OCI-LY3 (cell line): Measurements from ENCODE around the gene PSG7.
"Not testable (repeated sequence)": the region's sequence is repeated elsewhere in the genome, so short reads cannot be mapped to it uniquely, and the experiment has no call there.

ENCODE experiments used
- H2AFZ ChIP-seq: fragments of 200-600, 300-600 bp; shearing (Covaris generic); 2 replicates; pipeline ENCODE4 v1.6.0; 2014; ENCODE audit warnings: antibody characterized with exemption, low read depth, low read length
- H3K27ac ChIP-seq: fragments of 200-600, 300-600 bp; sonication (generic); 2 replicates; pipeline ENCODE4 v1.5.1; 2014; ENCODE audit warnings: mild to moderate bottlenecking, low read length, moderate library complexity, mixed read lengths
- H3K27me3 ChIP-seq: fragments of 200-600, 300-600 bp; sonication (generic); 2 replicates; pipeline ENCODE4 v1.6.1; 2014; ENCODE audit warnings: low read depth, low read length, mixed read lengths
- H3K36me3 ChIP-seq: fragments of 200-600, 300-600 bp; sonication (generic); replicated peaks from 2 replicates; pipeline ENCODE3; 2014; ENCODE audit warnings: low read depth, low read length, mixed read lengths
- H3K4me1 ChIP-seq: fragments of 300-600, 200-600 bp; sonication (generic); 2 replicates; pipeline ENCODE4 v1.6.1; 2014; ENCODE audit warnings: low read length, mixed read lengths
- H3K4me2 ChIP-seq: fragments of 200-600, 300-600 bp; sonication (generic); 2 replicates; pipeline ENCODE4 v1.6.1; 2014; ENCODE audit warnings: low read length, mixed read lengths
- H3K4me3 ChIP-seq: fragments of 300-600, 200-600 bp; sonication (generic); 2 replicates; pipeline ENCODE4 v1.5.1; 2014; ENCODE audit warnings: antibody characterized with exemption, mild to moderate bottlenecking, low read length, moderate library complexity
- H3K79me2 ChIP-seq: fragments of 300-600, 200-600 bp; shearing (Covaris generic); 2 replicates; pipeline ENCODE4 v1.6.1; 2014; ENCODE audit warnings: mild to moderate bottlenecking, low read length, mixed read lengths
- H3K9ac ChIP-seq: fragments of 300-600, 200-600 bp; shearing (Covaris generic); 2 replicates; pipeline ENCODE4 v1.6.0; 2014; ENCODE audit warnings: mild to moderate bottlenecking, low read length, moderate library complexity
- H3K9me3 ChIP-seq: fragments of 200-600, 300-600 bp; shearing (Covaris generic); 2 replicates; pipeline ENCODE4 v1.6.1; 2014; ENCODE audit warnings: low read length, mixed read lengths; ENCODE audit not compliant: insufficient read depth
- H4K20me1 ChIP-seq: fragments of 200-600, 300-600 bp; sonication (generic); 2 replicates; pipeline ENCODE4 v1.6.1; 2016; ENCODE audit warnings: low read length, mixed read lengths; ENCODE audit not compliant: insufficient read depth
- CTCF ChIP-seq: fragments of 200-600, 300-600 bp; sonication (generic); IDR thresholded peaks from 2 replicates; pipeline ENCODE4 v1.5.1; 2014; ENCODE audit warnings: antibody characterized with exemption, low read length, low read depth
- EZH2phosphoT487 ChIP-seq: fragments of 200-600 bp; shearing (Covaris generic); IDR thresholded peaks from 2 replicates; pipeline ENCODE4 v1.6.1; 2018; ENCODE audit warnings: antibody characterized with exemption, mixed run types, low read depth

PSG7 gene

DNA sequence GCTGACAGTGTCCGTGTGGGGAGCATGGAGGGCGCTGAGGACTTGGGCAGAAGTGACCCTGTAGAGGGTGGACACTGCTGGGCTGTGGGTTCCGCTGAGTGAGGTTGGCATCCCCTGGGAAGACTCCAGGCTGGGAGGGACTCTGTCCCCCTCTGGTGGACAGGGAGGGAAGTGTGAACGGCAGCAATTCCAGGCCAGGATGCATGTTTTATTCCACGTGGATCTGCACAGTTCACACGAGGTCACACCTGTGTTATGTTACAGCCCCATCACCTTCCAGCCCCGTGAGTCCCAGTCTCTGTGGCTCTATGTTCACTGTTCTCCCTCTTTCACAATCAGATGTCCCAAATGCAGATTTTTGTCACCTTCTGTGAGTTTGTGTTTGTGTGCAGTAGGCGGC lies 55.7 kb downstream of the PSG7 start:
- not testable (repeated sequence) for H3K27ac ChIP-seq, H4K20me1 ChIP-seq, H3K27me3 ChIP-seq, H3K4me2 ChIP-seq, H3K79me2 ChIP-seq, H2AFZ ChIP-seq, H3K4me1 ChIP-seq, H3K9me3 ChIP-seq, H3K4me3 ChIP-seq, H3K36me3 ChIP-seq, H3K9ac ChIP-seq
- peak; percentile 37 for TF ChIP-seq CTCF

- not testable (repeated sequence) for H3K79me2 ChIP-seq, H3K36me3 ChIP-seq, H3K4me1 ChIP-seq, H4K20me1 ChIP-seq, H3K9me3 ChIP-seq, H3K27ac ChIP-seq, H2AFZ ChIP-seq, H3K4me2 ChIP-seq, H3K4me3 ChIP-seq, H3K27me3 ChIP-seq, H3K9ac ChIP-seq
Measured at GRCh38 chr19:42880621-42881020, 56.4 kb downstream of the PSG7 start.

GRCh38 chr19:42879613-42880012 lies 57.4 kb downstream of the PSG7 start, which contains the start of gene PSG1:
Gene PSG1, minus strand, starts transcription at chr19:42879713. Its CDS starts 132 bp downstream, at chr19:42879581.
- Histone ChIP-seq H2AFZ (no peak within 1 kb of the TSS), H3K36me3 (no peaks in the 10 kb centered on the region), H3K9me3 (no peaks in the 10 kb centered on the region), H3K4me3 (no peak within 1 kb of the TSS), H3K79me2 (no peaks in the 10 kb centered on the region), H4K20me1 (no peaks in the 10 kb centered on the region), H3K4me1 (no peaks in the 10 kb centered on the region), H3K4me2 (no peak within 1 kb of the TSS), H3K27ac (no peak within 1 kb of the TSS), H3K9ac (no peak within 1 kb of the TSS), H3K27me3 (peaks cover 10% of the 10 kb centered on the region; the same call in 1 of the 2 replicates)
- no peak for TF ChIP-seq CTCF
- no peak for TF ChIP-seq EZH2phosphoT487

DNA sequence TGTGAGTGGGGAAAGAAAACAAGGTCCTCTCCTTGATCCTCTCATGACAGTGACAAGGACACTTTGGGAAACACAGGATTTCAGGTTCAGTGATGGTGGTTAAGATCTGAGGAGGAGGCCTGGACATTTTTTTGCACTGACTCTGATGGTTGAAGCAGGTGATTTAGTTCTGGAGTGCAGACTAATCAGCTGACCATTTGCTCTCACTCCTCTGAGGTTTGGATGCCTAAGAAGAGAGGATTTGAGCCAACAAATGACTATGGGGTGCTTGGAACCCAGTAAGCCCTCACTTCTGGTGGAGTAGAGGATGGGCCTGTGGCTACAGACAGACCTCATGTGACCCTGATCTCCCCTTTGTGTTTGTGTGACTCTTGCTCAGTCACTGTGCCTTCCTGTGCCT lies 60.4 kb downstream of the PSG7 start:
- H3K4me2 ChIP-seq, H2AFZ ChIP-seq, H4K20me1 ChIP-seq, H3K36me3 ChIP-seq, H3K4me3 ChIP-seq, H3K27me3 ChIP-seq, H3K9ac ChIP-seq, H3K27ac ChIP-seq, H3K4me1 ChIP-seq, H3K9me3 ChIP-seq, H3K79me2 ChIP-seq: not testable (repeated sequence)

GRCh38 chr19:42875881-42876280 lies 61.1 kb downstream of the PSG7 start:
- H3K4me2 ChIP-seq, H2AFZ ChIP-seq, H3K79me2 ChIP-seq, H3K9me3 ChIP-seq, H3K9ac ChIP-seq, H4K20me1 ChIP-seq, H3K27ac ChIP-seq, H3K36me3 ChIP-seq, H3K4me1 ChIP-seq, H3K4me3 ChIP-seq, H3K27me3 ChIP-seq: not testable (repeated sequence)

DNA sequence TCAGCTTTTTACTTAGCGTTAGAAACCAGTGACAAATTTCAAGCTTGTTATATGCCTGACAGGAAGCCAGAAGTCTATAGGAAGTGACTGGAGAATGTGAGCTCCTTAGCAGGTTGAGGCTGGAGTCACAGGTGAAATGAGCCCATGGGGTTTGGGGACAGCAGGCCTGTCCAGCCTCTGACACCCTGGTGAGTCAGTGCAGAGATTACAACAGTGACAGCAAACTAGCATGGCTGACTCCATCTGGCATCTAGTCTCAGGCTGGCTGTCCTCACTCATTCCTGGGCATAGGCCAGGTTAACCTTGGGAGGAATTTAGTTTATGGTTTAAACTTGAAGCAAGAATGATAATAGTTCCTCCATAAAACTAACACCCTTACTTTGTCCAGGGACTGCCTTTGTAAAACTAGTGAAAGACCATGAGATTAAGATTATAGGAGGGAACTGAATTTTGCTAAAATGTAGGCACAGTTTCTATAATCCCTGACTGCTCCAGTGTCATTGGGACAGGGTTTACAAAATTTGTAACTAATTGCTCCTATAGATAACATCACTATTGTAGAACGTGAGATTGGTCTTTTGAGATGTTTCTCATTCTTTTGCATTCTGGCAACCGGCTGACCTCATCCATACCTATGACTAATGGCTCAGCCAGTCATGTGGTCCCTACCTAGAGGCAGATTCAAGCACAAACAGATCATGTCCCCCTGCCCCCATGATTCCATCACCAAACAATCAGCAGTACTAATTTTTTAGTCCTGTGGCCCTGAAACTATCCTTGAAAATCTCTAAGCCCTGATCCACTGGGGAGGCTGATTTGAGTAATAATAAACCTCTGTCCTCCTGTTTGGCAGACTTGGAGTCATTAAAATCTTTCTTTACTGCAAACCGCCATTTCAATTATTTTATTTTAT lies 61.9 kb downstream of the PSG7 start:
- not testable (repeated sequence) for H3K27me3 ChIP-seq, H3K4me1 ChIP-seq, H3K4me2 ChIP-seq, H3K27ac ChIP-seq, H3K79me2 ChIP-seq, H3K36me3 ChIP-seq, H3K4me3 ChIP-seq, H3K9ac ChIP-seq, H3K9me3 ChIP-seq, H2AFZ ChIP-seq, H4K20me1 ChIP-seq

- not testable (repeated sequence) for H3K9ac ChIP-seq, H3K27me3 ChIP-seq, H2AFZ ChIP-seq, H4K20me1 ChIP-seq, H3K9me3 ChIP-seq, H3K4me3 ChIP-seq, H3K4me2 ChIP-seq, H3K27ac ChIP-seq, H3K79me2 ChIP-seq, H3K4me1 ChIP-seq, H3K36me3 ChIP-seq
Measured at GRCh38 chr19:42874136-42874535, 62.9 kb downstream of the PSG7 start.
